ENCODE results near the gene ESYT1.

- no peak for TF ChIP-seq POLR2A (IDR thresholded peaks at IDR 0.05)
- TF ChIP-seq CTCF (IDR thresholded peaks at IDR 0.05), result no peak
These were observed 33.8 kb downstream of the ESYT1 start for GRCh38 chr12:56161690-56162351.

All from lower leg skin (tissue), 3 donors.